ENCODE results near the gene TSPO2.

The TSPO2 gene

GRCh38 chr6:41063884-41064285 is 21.6 kb downstream of the TSPO2 start:
- Histone ChIP-seq H3K9me2 (replicated peaks; ENCODE audit: insufficient read depth, low read length) (no peaks in the 10 kb centered on the region), H3K4me3 (ENCODE audit: insufficient read depth, low read length, poor library complexity, severe bottlenecking) (no peak overlapping the region), H4K20me1 (ENCODE audit: low read depth, low read length) (no peaks in the 10 kb centered on the region), H3K79me2 (ENCODE audit: insufficient read depth, low read length) (0 out of 2 replicates have a peak, but pooled peaks cover 4% of the 10 kb centered on the region), H3K9ac (ENCODE audit: low read length) (no peak overlapping the region), H3F3A (ENCODE audit: insufficient read depth) (peaks cover 19% of the 10 kb centered on the region), H3K27me3 (ENCODE audit: low read length) (no peaks in the 10 kb centered on the region), H3K4me2 (ENCODE audit: low read depth, low read length, poor library complexity, severe bottlenecking) (no peak overlapping the region), H2AFZ (ENCODE audit: low read depth, low read length, severe bottlenecking) (no peak overlapping the region), H3K27ac (ENCODE audit: low read depth, low read length) (no peak overlapping the region), H3K9me3 (ENCODE audit: insufficient read depth, low read length) (no peaks in the 10 kb centered on the region), H3K36me3 (ENCODE audit: low read length) (peaks cover 39% of the 10 kb centered on the region)
- TF ChIP-seq, protein P1, sequence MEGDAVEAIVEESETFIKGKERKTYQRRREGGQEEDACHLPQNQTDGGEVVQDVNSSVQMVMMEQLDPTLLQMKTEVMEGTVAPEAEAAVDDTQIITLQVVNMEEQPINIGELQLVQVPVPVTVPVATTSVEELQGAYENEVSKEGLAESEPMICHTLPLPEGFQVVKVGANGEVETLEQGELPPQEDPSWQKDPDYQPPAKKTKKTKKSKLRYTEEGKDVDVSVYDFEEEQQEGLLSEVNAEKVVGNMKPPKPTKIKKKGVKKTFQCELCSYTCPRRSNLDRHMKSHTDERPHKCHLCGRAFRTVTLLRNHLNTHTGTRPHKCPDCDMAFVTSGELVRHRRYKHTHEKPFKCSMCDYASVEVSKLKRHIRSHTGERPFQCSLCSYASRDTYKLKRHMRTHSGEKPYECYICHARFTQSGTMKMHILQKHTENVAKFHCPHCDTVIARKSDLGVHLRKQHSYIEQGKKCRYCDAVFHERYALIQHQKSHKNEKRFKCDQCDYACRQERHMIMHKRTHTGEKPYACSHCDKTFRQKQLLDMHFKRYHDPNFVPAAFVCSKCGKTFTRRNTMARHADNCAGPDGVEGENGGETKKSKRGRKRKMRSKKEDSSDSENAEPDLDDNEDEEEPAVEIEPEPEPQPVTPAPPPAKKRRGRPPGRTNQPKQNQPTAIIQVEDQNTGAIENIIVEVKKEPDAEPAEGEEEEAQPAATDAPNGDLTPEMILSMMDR (IDR thresholded peaks at IDR 0.05; ENCODE audit: insufficient read depth, low read length, poor library complexity, severe bottlenecking): no peak
- no peak for TF ChIP-seq EZH2phosphoT487 (conservative IDR thresholded peaks at IDR 0.05; ENCODE audit: low read length)

- Histone ChIP-seq H4K20me1 (ENCODE audit: low read depth, low read length) (no peaks in the 10 kb centered on the region), H3K27me3 (ENCODE audit: low read length) (no peaks in the 10 kb centered on the region), H3K27ac (ENCODE audit: low read depth, low read length) (no peak overlapping the region), H3K4me3 (ENCODE audit: insufficient read depth, low read length, poor library complexity, severe bottlenecking) (no peak overlapping the region), H3F3A (ENCODE audit: insufficient read depth) (peaks cover 28% of the 10 kb centered on the region), H3K9ac (ENCODE audit: low read length) (no peak overlapping the region), H3K36me3 (ENCODE audit: low read length) (peaks cover 42% of the 10 kb centered on the region), H3K4me2 (ENCODE audit: low read depth, low read length, poor library complexity, severe bottlenecking) (no peak overlapping the region), H3K9me3 (ENCODE audit: insufficient read depth, low read length) (no peaks in the 10 kb centered on the region), H3K9me2 (replicated peaks; ENCODE audit: insufficient read depth, low read length) (no peaks in the 10 kb centered on the region), H3K79me2 (ENCODE audit: insufficient read depth, low read length) (0 out of 2 replicates have a peak, but pooled peaks cover 4% of the 10 kb centered on the region), H2AFZ (ENCODE audit: low read depth, low read length, severe bottlenecking) (no peak overlapping the region)
- no peak for TF ChIP-seq EZH2phosphoT487 (conservative IDR thresholded peaks at IDR 0.05; ENCODE audit: low read length)
- TF ChIP-seq, protein P1 (IDR thresholded peaks at IDR 0.05; ENCODE audit: insufficient read depth, low read length, poor library complexity, severe bottlenecking): no peak
These were observed 22.6 kb downstream of the TSPO2 start for GRCh38 chr6:41064841-41065240.

- Histone ChIP-seq H3K79me2 (ENCODE audit: insufficient read depth, low read length) (0 out of 2 replicates have a peak, but pooled peaks cover 4% of the 10 kb centered on the region), H3K27me3 (ENCODE audit: low read length) (no peaks in the 10 kb centered on the region), H3K9ac (ENCODE audit: low read length) (no peak overlapping the region), H2AFZ (ENCODE audit: low read depth, low read length, severe bottlenecking) (no peak overlapping the region), H3F3A (ENCODE audit: insufficient read depth) (peaks cover 31% of the 10 kb centered on the region), H3K9me3 (ENCODE audit: insufficient read depth, low read length) (no peaks in the 10 kb centered on the region), H3K4me3 (ENCODE audit: insufficient read depth, low read length, poor library complexity, severe bottlenecking) (no peak overlapping the region), H3K27ac (ENCODE audit: low read depth, low read length) (no peak overlapping the region), H4K20me1 (ENCODE audit: low read depth, low read length) (no peaks in the 10 kb centered on the region), H3K36me3 (ENCODE audit: low read length) (peaks cover 49% of the 10 kb centered on the region), H3K4me2 (ENCODE audit: low read depth, low read length, poor library complexity, severe bottlenecking) (no peak overlapping the region), H3K9me2 (replicated peaks; ENCODE audit: insufficient read depth, low read length) (no peaks in the 10 kb centered on the region)
- TF ChIP-seq EZH2phosphoT487 (conservative IDR thresholded peaks at IDR 0.05; ENCODE audit: low read length): no peak
- TF ChIP-seq, protein P1 (IDR thresholded peaks at IDR 0.05; ENCODE audit: insufficient read depth, low read length, poor library complexity, severe bottlenecking): no peak
These were observed 23.3 kb downstream of the TSPO2 start for GRCh38 chr6:41065550-41066026.
